ENCODE measurements around the gene MMEL1. TPM values are rescaled to one million over a fixed set of nuclear protein-coding genes. Genes with fewer than 3 reads are reported as not detected.

MMEL1 gene
- total and polyA plus RNA-seq, 2 experiments from 2014 or later: 0.57 to 0.90 TPM

DNA sequence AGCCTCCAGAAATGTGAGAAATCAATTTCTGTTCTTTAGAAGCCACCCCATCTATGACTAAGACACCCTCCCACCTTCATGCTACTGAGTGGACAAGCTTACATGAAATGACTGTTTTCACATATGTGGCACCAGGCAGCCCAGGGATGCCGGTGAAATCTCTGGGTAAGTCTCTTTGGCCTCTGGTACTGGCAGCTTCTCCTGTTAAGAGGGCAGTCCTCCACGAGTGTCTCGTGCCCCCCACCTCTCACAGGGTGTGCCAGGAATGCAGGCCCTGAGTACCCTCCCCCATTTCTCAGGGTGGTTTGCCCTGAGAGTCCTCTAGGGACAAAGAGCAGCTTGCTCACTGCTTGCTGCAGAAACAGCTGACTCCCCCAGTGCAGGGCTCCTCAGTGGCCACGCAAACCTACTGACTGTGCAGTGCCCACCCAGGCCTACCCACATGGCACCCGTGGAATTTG is 49.5 kb downstream of the MMEL1 start (continued):
- TF ChIP-seq, protein P1, sequence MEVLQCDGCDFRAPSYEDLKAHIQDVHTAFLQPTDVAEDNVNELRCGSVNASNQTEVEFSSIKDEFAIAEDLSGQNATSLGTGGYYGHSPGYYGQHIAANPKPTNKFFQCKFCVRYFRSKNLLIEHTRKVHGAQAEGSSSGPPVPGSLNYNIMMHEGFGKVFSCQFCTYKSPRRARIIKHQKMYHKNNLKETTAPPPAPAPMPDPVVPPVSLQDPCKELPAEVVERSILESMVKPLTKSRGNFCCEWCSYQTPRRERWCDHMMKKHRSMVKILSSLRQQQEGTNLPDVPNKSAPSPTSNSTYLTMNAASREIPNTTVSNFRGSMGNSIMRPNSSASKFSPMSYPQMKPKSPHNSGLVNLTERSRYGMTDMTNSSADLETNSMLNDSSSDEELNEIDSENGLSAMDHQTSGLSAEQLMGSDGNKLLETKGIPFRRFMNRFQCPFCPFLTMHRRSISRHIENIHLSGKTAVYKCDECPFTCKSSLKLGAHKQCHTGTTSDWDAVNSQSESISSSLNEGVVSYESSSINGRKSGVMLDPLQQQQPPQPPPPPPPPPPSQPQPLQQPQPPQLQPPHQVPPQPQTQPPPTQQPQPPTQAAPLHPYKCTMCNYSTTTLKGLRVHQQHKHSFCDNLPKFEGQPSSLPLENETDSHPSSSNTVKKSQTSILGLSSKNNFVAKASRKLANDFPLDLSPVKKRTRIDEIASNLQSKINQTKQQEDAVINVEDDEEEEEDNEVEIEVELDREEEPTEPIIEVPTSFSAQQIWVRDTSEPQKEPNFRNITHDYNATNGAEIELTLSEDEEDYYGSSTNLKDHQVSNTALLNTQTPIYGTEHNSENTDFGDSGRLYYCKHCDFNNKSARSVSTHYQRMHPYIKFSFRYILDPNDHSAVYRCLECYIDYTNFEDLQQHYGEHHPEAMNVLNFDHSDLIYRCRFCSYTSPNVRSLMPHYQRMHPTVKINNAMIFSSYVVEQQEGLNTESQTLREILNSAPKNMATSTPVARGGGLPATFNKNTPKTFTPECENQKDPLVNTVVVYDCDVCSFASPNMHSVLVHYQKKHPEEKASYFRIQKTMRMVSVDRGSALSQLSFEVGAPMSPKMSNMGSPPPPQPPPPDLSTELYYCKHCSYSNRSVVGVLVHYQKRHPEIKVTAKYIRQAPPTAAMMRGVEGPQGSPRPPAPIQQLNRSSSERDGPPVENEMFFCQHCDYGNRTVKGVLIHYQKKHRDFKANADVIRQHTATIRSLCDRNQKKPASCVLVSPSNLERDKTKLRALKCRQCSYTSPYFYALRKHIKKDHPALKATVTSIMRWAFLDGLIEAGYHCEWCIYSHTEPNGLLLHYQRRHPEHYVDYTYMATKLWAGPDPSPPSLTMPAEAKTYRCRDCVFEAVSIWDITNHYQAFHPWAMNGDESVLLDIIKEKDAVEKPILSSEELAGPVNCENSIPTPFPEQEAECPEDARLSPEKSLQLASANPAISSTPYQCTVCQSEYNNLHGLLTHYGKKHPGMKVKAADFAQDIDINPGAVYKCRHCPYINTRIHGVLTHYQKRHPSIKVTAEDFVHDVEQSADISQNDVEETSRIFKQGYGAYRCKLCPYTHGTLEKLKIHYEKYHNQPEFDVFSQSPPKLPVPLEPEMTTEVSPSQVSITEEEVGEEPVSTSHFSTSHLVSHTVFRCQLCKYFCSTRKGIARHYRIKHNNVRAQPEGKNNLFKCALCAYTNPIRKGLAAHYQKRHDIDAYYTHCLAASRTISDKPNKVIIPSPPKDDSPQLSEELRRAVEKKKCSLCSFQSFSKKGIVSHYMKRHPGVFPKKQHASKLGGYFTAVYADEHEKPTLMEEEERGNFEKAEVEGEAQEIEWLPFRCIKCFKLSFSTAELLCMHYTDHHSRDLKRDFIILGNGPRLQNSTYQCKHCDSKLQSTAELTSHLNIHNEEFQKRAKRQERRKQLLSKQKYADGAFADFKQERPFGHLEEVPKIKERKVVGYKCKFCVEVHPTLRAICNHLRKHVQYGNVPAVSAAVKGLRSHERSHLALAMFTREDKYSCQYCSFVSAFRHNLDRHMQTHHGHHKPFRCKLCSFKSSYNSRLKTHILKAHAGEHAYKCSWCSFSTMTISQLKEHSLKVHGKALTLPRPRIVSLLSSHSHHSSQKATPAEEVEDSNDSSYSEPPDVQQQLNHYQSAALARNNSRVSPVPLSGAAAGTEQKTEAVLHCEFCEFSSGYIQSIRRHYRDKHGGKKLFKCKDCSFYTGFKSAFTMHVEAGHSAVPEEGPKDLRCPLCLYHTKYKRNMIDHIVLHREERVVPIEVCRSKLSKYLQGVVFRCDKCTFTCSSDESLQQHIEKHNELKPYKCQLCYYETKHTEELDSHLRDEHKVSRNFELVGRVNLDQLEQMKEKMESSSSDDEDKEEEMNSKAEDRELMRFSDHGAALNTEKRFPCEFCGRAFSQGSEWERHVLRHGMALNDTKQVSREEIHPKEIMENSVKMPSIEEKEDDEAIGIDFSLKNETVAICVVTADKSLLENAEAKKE (CRISPR knock-in tag; IDR thresholded peaks at IDR 0.05): no peak
- no peak for TF ChIP-seq JUNB (IDR thresholded peaks at IDR 0.05; ENCODE audit: unreplicated experiment)
- TF ChIP-seq, protein P2, sequence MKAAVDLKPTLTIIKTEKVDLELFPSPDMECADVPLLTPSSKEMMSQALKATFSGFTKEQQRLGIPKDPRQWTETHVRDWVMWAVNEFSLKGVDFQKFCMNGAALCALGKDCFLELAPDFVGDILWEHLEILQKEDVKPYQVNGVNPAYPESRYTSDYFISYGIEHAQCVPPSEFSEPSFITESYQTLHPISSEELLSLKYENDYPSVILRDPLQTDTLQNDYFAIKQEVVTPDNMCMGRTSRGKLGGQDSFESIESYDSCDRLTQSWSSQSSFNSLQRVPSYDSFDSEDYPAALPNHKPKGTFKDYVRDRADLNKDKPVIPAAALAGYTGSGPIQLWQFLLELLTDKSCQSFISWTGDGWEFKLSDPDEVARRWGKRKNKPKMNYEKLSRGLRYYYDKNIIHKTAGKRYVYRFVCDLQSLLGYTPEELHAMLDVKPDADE (IDR thresholded peaks at IDR 0.05): no peak
- no peak for TF ChIP-seq EZH2 (IDR thresholded peaks at IDR 0.05; ENCODE audit: low read depth, unreplicated experiment)
- TF ChIP-seq ZNF114 (CRISPR knock-in tag; IDR thresholded peaks at IDR 0.05): no peak
- no peak for TF ChIP-seq EZH2phosphoT487 (IDR thresholded peaks at IDR 0.05; ENCODE audit: unreplicated experiment)
- TF ChIP-seq, protein P3, sequence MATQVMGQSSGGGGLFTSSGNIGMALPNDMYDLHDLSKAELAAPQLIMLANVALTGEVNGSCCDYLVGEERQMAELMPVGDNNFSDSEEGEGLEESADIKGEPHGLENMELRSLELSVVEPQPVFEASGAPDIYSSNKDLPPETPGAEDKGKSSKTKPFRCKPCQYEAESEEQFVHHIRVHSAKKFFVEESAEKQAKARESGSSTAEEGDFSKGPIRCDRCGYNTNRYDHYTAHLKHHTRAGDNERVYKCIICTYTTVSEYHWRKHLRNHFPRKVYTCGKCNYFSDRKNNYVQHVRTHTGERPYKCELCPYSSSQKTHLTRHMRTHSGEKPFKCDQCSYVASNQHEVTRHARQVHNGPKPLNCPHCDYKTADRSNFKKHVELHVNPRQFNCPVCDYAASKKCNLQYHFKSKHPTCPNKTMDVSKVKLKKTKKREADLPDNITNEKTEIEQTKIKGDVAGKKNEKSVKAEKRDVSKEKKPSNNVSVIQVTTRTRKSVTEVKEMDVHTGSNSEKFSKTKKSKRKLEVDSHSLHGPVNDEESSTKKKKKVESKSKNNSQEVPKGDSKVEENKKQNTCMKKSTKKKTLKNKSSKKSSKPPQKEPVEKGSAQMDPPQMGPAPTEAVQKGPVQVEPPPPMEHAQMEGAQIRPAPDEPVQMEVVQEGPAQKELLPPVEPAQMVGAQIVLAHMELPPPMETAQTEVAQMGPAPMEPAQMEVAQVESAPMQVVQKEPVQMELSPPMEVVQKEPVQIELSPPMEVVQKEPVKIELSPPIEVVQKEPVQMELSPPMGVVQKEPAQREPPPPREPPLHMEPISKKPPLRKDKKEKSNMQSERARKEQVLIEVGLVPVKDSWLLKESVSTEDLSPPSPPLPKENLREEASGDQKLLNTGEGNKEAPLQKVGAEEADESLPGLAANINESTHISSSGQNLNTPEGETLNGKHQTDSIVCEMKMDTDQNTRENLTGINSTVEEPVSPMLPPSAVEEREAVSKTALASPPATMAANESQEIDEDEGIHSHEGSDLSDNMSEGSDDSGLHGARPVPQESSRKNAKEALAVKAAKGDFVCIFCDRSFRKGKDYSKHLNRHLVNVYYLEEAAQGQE (IDR thresholded peaks at IDR 0.05; ENCODE audit: unreplicated experiment): no peak
- TF ChIP-seq ZNF331 (CRISPR knock-in tag; IDR thresholded peaks at IDR 0.05; ENCODE audit: low read depth): no peak

All from GM23338 (cell line).